Measurements from ENCODE around the gene CRACR2A. TPM values are rescaled to one million over a fixed set of nuclear protein-coding genes. Genes with fewer than 3 reads are reported as not detected.

The CRACR2A gene
- total RNA-seq, 4 donors from 2014 or later, result 0.91 to 2.3 (median 1.9) TPM

GRCh38 chr12:3670083-3670620 is 82.8 kb downstream of the CRACR2A start:
- peaks cover 0 to 7% (median 0%) of the 10 kb centered on the region in 3 donors for H3K36me3 ChIP-seq
- H3K27ac ChIP-seq, result no peak overlapping the region
- intact Hi-C loops (cut with DNase I), result no loop called here
- WGBS, 2 donors, result 88 to 90% methylated on average over 3 to 4 of the region's 5 CpGs
- H3K9me3 ChIP-seq, result no peaks in the 10 kb centered on the region
- DNase-seq, result no peak
- H3K4me1 ChIP-seq, result no peaks in the 10 kb centered on the region
- no peak overlapping the region for H3K4me3 ChIP-seq
- TF ChIP-seq, protein P1, sequence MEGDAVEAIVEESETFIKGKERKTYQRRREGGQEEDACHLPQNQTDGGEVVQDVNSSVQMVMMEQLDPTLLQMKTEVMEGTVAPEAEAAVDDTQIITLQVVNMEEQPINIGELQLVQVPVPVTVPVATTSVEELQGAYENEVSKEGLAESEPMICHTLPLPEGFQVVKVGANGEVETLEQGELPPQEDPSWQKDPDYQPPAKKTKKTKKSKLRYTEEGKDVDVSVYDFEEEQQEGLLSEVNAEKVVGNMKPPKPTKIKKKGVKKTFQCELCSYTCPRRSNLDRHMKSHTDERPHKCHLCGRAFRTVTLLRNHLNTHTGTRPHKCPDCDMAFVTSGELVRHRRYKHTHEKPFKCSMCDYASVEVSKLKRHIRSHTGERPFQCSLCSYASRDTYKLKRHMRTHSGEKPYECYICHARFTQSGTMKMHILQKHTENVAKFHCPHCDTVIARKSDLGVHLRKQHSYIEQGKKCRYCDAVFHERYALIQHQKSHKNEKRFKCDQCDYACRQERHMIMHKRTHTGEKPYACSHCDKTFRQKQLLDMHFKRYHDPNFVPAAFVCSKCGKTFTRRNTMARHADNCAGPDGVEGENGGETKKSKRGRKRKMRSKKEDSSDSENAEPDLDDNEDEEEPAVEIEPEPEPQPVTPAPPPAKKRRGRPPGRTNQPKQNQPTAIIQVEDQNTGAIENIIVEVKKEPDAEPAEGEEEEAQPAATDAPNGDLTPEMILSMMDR (IDR thresholded peaks at IDR 0.05), result no peak
- no peak for TF ChIP-seq POLR2A (IDR thresholded peaks at IDR 0.05)
- no peaks in the 10 kb centered on the region for H3K27me3 ChIP-seq

DNA sequence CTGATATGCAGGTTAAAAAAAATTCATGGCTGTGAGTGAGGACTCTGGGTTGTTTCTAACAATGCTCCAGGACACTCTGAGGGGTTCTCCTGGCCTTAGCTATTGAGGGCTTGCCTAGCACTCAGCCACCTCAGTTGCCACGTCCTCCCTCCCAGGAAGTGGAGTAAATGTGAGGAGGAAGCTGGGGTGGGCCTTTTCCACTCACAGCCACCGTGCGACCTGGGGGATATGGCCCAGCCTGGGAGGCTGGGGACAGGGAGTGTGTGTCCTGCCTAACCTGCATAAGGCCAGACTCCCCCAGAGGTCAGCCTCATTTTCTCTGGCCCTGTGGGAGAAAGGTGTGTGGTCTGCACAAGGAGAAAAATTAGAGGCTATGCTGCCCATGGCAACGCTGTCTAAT is 83.3 kb downstream of the CRACR2A start:
- H3K36me3 ChIP-seq, result peaks cover 0 to 7% (median 0%) of the 10 kb centered on the region in 3 donors
- no peaks in the 10 kb centered on the region for H3K4me1 ChIP-seq
- intact Hi-C loops (cut with DNase I), result no loop called here
- H3K27ac ChIP-seq, result no peak overlapping the region
- WGBS, 2 donors, result 68 to 80% methylated on average over 1 to 2 of the region's 4 CpGs
- TF ChIP-seq, protein P1 (IDR thresholded peaks at IDR 0.05), result no peak
- no peak for TF ChIP-seq POLR2A (IDR thresholded peaks at IDR 0.05)
- no peaks in the 10 kb centered on the region for H3K9me3 ChIP-seq
- no peaks in the 10 kb centered on the region for H3K27me3 ChIP-seq
- no peak overlapping the region for H3K4me3 ChIP-seq
- DNase-seq, result no peak

DNA sequence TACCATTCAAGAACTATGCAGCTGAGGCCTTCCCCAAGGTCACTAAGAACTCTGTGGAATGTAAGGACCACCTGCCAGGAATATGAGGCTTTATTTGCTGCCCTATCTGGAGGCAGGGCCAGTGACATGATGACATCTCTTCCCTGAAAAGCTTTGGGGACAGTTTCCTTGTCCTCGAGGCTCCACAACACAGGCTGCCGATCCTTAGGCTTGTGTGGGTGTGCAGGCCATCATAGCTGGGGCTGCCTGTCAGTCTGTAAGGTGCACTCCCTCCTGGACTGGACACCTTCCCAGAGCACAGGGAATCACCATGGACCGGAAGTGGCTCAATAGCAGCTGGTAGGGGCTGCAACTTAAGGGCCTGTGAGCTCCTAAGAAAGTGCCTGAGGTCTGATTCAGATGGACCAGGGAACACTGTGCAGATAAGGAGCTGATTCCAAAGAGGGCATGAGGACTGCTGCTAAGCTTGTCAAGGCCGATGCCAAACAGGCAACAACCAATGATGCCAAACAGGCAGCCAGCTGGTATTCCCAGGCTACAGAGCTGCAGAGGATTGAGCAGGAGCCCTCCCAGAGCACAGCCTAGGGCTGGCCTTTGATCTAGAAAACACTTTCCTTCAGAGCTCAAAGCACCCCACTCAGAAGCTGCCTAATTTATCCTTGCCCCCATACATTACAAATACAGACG is 84.3 kb downstream of the CRACR2A start:
- 86 to 89% methylated on average over 1 to 2 of the region's 5 CpGs for WGBS, 2 donors
- DNase-seq, result no peak

GRCh38 chr12:3667485-3667884 is 85.4 kb downstream of the CRACR2A start:
- no peak for DNase-seq
- Histone ChIP-seq H3K4me1 (no peaks in the 10 kb centered on the region), H3K9me3 (no peaks in the 10 kb centered on the region), H3K27ac (no peak overlapping the region), H3K4me3 (no peak overlapping the region), H3K36me3 (peaks cover 0 to 7% (median 0%) of the 10 kb centered on the region in 3 donors), H3K27me3 (no peaks in the 10 kb centered on the region)
- intact Hi-C loops (cut with DNase I), result no loop called here
- TF ChIP-seq, protein P1 (IDR thresholded peaks at IDR 0.05), result no peak
- TF ChIP-seq POLR2A (IDR thresholded peaks at IDR 0.05), result no peak
- 75 to 79% methylated on average over 4 of the region's 4 CpGs for WGBS, 2 donors

More for the DNA sequence above, 84.3 kb downstream of the CRACR2A start:
- H3K27ac ChIP-seq, result no peak overlapping the region
- no peaks in the 10 kb centered on the region for H3K4me1 ChIP-seq
- intact Hi-C loops (cut with DNase I), result no loop called here
- no peaks in the 10 kb centered on the region for H3K9me3 ChIP-seq
- TF ChIP-seq POLR2A (IDR thresholded peaks at IDR 0.05), result no peak
- TF ChIP-seq, protein P1 (IDR thresholded peaks at IDR 0.05), result no peak
- no peaks in the 10 kb centered on the region for H3K27me3 ChIP-seq
- no peak overlapping the region for H3K4me3 ChIP-seq
- H3K36me3 ChIP-seq, result peaks cover 0 to 7% (median 0%) of the 10 kb centered on the region in 3 donors

- no peak for TF ChIP-seq POLR2A (IDR thresholded peaks at IDR 0.05)
- TF ChIP-seq, protein P1 (IDR thresholded peaks at IDR 0.05), result no peak
- no peak overlapping the region for H3K27ac ChIP-seq
- H3K9me3 ChIP-seq, result no peaks in the 10 kb centered on the region
- H3K4me1 ChIP-seq, result no peaks in the 10 kb centered on the region
- DNase-seq, result no peak
- 91% methylated on average over 7 of the region's 7 CpGs for WGBS, 2 donors
- peaks cover 0 to 7% (median 0%) of the 10 kb centered on the region in 3 donors for H3K36me3 ChIP-seq
- H3K27me3 ChIP-seq, result no peaks in the 10 kb centered on the region
- intact Hi-C loops (cut with DNase I), result no loop called here
- H3K4me3 ChIP-seq, result no peak overlapping the region
These were observed 86.5 kb downstream of the CRACR2A start for GRCh38 chr12:3666441-3666840.
